Measurements from ENCODE around the gene LUC7L2.

DNA sequence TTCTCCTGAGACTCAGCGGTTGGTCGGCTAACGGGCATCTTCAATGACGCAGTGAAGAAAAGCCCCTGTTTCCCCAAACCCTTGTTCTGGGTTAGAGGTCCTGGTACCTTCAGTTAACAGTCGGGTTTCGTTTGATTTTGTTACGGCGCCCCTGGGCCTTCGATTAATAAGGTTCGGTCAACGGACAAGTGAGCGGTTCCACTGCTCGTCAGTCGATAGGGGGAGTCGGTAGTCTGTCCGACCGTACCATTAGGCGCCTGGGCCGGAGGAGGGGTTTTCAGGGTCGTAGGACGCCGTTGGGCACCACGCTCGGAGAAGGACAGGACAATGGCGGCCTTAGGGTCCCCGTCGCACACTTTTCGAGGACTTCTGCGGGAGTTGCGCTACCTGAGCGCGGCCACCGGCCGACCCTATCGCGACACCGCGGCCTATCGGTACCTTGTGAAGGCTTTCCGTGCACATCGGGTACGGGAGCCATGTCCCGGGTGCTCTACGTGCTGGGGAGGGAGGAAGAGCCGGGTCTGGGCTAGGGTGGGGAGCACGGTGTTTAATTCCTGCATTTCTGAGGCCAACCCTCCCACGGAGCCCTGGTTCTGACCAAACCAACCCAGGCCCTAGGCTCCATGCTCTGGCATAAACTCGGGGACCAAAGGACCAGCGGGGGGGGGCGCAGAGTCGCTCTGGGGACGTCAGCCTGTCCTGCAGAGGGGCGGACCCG is 18.5 kb upstream of the LUC7L2 start, which contains the start of gene FMC1:
- TF ChIP-seq, protein P1, sequence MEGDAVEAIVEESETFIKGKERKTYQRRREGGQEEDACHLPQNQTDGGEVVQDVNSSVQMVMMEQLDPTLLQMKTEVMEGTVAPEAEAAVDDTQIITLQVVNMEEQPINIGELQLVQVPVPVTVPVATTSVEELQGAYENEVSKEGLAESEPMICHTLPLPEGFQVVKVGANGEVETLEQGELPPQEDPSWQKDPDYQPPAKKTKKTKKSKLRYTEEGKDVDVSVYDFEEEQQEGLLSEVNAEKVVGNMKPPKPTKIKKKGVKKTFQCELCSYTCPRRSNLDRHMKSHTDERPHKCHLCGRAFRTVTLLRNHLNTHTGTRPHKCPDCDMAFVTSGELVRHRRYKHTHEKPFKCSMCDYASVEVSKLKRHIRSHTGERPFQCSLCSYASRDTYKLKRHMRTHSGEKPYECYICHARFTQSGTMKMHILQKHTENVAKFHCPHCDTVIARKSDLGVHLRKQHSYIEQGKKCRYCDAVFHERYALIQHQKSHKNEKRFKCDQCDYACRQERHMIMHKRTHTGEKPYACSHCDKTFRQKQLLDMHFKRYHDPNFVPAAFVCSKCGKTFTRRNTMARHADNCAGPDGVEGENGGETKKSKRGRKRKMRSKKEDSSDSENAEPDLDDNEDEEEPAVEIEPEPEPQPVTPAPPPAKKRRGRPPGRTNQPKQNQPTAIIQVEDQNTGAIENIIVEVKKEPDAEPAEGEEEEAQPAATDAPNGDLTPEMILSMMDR (IDR thresholded peaks at IDR 0.05; ENCODE audit: borderline replicate concordance, extremely low read depth, low read length, poor library complexity, severe bottlenecking), result peak; percentile 55
- TF ChIP-seq EZH2 (IDR thresholded peaks at IDR 0.05; ENCODE audit: borderline replicate concordance, low read depth, low read length, severe bottlenecking), result no peak

Measured in DND-41 (cell line).